Astrocyte (in vitro differentiated cells and primary cell): ENCODE measurements around the gene ING1.

ENCODE experiments used
- CTCF ChIP-seq: IDR thresholded peaks from 2 replicates; pipeline ENCODE4 v1.5.1; 2011; ENCODE audit warnings: low read depth, mild to moderate bottlenecking, inconsistent platforms, low read length, moderate library complexity; ENCODE audit not compliant: insufficient read depth
- EZH2 ChIP-seq: IDR thresholded peaks from 2 replicates; pipeline ENCODE4 v1.6.1; 2012; ENCODE audit warnings: mild to moderate bottlenecking, low read length, inconsistent platforms; ENCODE audit not compliant: insufficient read depth

GRCh38 chr13:110706570-110707372 is 6.7 kb upstream of the ING1 start:
- TF ChIP-seq CTCF (no peak), EZH2 (no peak)
